GM12878 (cell line): ENCODE results near the gene AKNA. TPM values are rescaled to one million over a fixed set of nuclear protein-coding genes. Genes with fewer than 3 reads are reported as not detected.

Experiments used
- BCL11A ChIP-seq: IDR thresholded peaks from 2 replicates; pipeline ENCODE4 v1.6.1; 2011; ENCODE audit warnings: low read depth, low read length
- BCL3 ChIP-seq: IDR thresholded peaks from 2 replicates; pipeline ENCODE4 v1.6.1; 2011; ENCODE audit warnings: borderline replicate concordance, low read depth, mild to moderate bottlenecking, moderate library complexity, low read length; ENCODE audit not compliant: insufficient read depth, poor library complexity, severe bottlenecking
- BCLAF1 ChIP-seq: fragments of 450-650 bp; IDR thresholded peaks from 2 replicates; pipeline ENCODE4 v1.6.1; 2017; ENCODE audit warnings: antibody characterized with exemption, mild to moderate bottlenecking, moderate library complexity
- BMI1 ChIP-seq: fragments of 450-650 bp; IDR thresholded peaks from 2 replicates; pipeline ENCODE4 v1.6.1; 2016; ENCODE audit warnings: mild to moderate bottlenecking, moderate library complexity, borderline replicate concordance
- CHD1 ChIP-seq: IDR thresholded peaks from 2 replicates; pipeline ENCODE4 v1.6.1; 2012; ENCODE audit warnings: low read depth, low read length, improper control_type of control experiment
- DPF2 ChIP-seq: fragments of 450-650 bp; IDR thresholded peaks from 2 replicates; pipeline ENCODE4 v1.6.1; 2017; ENCODE audit warnings: mild to moderate bottlenecking
- HDAC2 ChIP-seq: fragments of 200-600 bp; sonication (generic); IDR thresholded peaks from 2 replicates; pipeline ENCODE4 v1.6.1; 2017
- KDM1A ChIP-seq: fragments of 200-600 bp; sonication (generic); IDR thresholded peaks from 2 replicates; pipeline ENCODE4 v1.6.1; 2016; ENCODE audit warnings: borderline replicate concordance
- MEF2B ChIP-seq: fragments of 450-650 bp; IDR thresholded peaks from 2 replicates; pipeline ENCODE4 v1.6.1; 2018; ENCODE audit warnings: mild to moderate bottlenecking, moderate library complexity; ENCODE audit not compliant: partially characterized antibody, poor library complexity, severe bottlenecking
- MXI1 ChIP-seq: fragments of 150-350 bp; IDR thresholded peaks from 2 replicates; pipeline ENCODE4 v1.6.1; 2011; ENCODE audit warnings: low read depth, mild to moderate bottlenecking, inconsistent platforms, low read length, improper control_type of control experiment
- PAX5 ChIP-seq: IDR thresholded peaks from 2 replicates; pipeline ENCODE4 v1.6.1; 2011; ENCODE audit warnings: low read depth, low read length, borderline replicate concordance
- RB1 ChIP-seq: fragments of 450-650 bp; formaldehyde crosslinking; IDR thresholded peaks from 2 replicates; pipeline ENCODE4 v1.6.1; 2017; ENCODE audit warnings: mild to moderate bottlenecking, borderline replicate concordance
- RCOR1 ChIP-seq: conservative IDR thresholded peaks from 2 replicates; pipeline ENCODE4 v1.6.1; 2012; ENCODE audit warnings: low read depth, low read length, improper control_type of control experiment
- RELA ChIP-seq: fragments of 450-650 bp; IDR thresholded peaks from 2 replicates; pipeline ENCODE4 v1.8.0; 2014; ENCODE audit warnings: borderline replicate concordance; ENCODE audit not compliant: partially characterized antibody
- SMARCA5 ChIP-seq: fragments of 450-650 bp; IDR thresholded peaks from 2 replicates; pipeline ENCODE4 v1.6.1; 2017; ENCODE audit warnings: mild to moderate bottlenecking
- SP1 ChIP-seq: IDR thresholded peaks from one replicate; pipeline ENCODE4 v1.6.1; 2011; ENCODE audit warnings: low read depth, low read length
- SUPT20H ChIP-seq: IDR thresholded peaks from 2 replicates; pipeline ENCODE4 v1.6.1; 2011; ENCODE audit warnings: low read depth, mild to moderate bottlenecking, low read length, moderate library complexity, borderline replicate concordance; ENCODE audit not compliant: control insufficient read depth
- TAF1 ChIP-seq: IDR thresholded peaks from 2 replicates; pipeline ENCODE4 v1.6.1; 2011; ENCODE audit warnings: mild to moderate bottlenecking, low read depth, low read length, borderline replicate concordance
- TBL1XR1 ChIP-seq: IDR thresholded peaks from 2 replicates; pipeline ENCODE4 v1.6.1; 2012; ENCODE audit warnings: low read depth, low read length, improper control_type of control experiment
- YY1 ChIP-seq: IDR thresholded peaks from 2 replicates; pipeline ENCODE4 v1.6.1; 2011; ENCODE audit warnings: low read depth, mild to moderate bottlenecking, low read length
- ZBTB33 ChIP-seq: fragments of 450-650 bp; IDR thresholded peaks from 2 replicates; pipeline ENCODE4 v1.6.1; 2017; ENCODE audit warnings: mild to moderate bottlenecking
- ZNF207 ChIP-seq: fragments of 450-650 bp; IDR thresholded peaks from 2 replicates; pipeline ENCODE4 v1.6.1; 2014; ENCODE audit warnings: antibody characterized with exemption, mild to moderate bottlenecking, borderline replicate concordance
- ZNF217 ChIP-seq: fragments of 450-650 bp; IDR thresholded peaks from 2 replicates; pipeline ENCODE4 v1.6.1; 2017; ENCODE audit warnings: antibody characterized with exemption, mild to moderate bottlenecking
- polyA plus RNA-seq, 11 experiments: library from polyadenylated mRNA; depleted of rRNA in 4 of 11; unstranded in 6 of 11; stranded (reverse) in 5 of 11; fragments of >200 nt; fragmentation: Nextera tagmentation in 4 of 11; fragmentation: Illumina TruSeq in 1 of 11; extraction: Ambion mirVana in 4 of 11; extraction: Trizol in 1 of 11; gene quantifications; 1 replicate in 1 of 11; 2 replicates in 10 of 11; pipeline versions ENCODE4 v1.2.1 to v1.2.3, GENCODE V29; 2011 to 2016; ENCODE audit warnings: inconsistent platforms in 2 of 11, missing spikeins in 2 of 11, low read depth in 1 of 11
- total RNA-seq, 4 experiments: library from RNA; depleted of rRNA in 3 of 4; stranded (reverse); fragments of >200 nt in 3 of 4; fragmentation: Illumina TruSeq in 1 of 4; extraction: Trizol in 1 of 4; gene quantifications; 2 replicates each; pipeline versions ENCODE4 v1.2.1 to v1.2.3, GENCODE V29; 2013 to 2021

Gene AKNA
- total and polyA plus RNA-seq, 10 of the 15 experiments (the other 5 are each of a cell fraction or from before 2014, with no cell fraction given): 1.6 to 132 (median 35.3) TPM

- TF ChIP-seq BCLAF1 (no peak), BCL11A (peak; percentile 78), SUPT20H (no peak), TBL1XR1 (0 out of 2 replicates have a peak, but pooled peaks have one; percentile 12), RB1 (no peak; the same call in 1 of the 2 replicates), ZNF217 (peak; percentile 84; the same call in 1 of the 2 replicates), BCL3 (peak; percentile 7), MEF2B (peak; percentile 70), HDAC2 (no peak), KDM1A (no peak), MXI1 (peak; percentile 81; the same call in 1 of the 2 replicates), RCOR1 (no peak; the same call in 1 of the 2 replicates), YY1 (peak; percentile 42), ZBTB33 (no peak; the same call in 1 of the 2 replicates), SP1 (peak; percentile 76), BMI1 (0 out of 2 replicates have a peak, but pooled peaks have one; percentile 28), RELA (peak; percentile 67), PAX5 (peak; percentile 81), CHD1 (no peak; the same call in 1 of the 2 replicates), SMARCA5 (peak; percentile 99), DPF2 (peak; percentile 97), TAF1 (peak; percentile 71; the same call in 1 of the 2 replicates), ZNF207 (peak; percentile 34; the same call in 1 of the 2 replicates)
These were observed 2.2 kb downstream of the AKNA start (continued) for GRCh38 chr9:114385397-114386181.
